ENCODE results near the gene GLIS1.

GLIS1 gene

DNA sequence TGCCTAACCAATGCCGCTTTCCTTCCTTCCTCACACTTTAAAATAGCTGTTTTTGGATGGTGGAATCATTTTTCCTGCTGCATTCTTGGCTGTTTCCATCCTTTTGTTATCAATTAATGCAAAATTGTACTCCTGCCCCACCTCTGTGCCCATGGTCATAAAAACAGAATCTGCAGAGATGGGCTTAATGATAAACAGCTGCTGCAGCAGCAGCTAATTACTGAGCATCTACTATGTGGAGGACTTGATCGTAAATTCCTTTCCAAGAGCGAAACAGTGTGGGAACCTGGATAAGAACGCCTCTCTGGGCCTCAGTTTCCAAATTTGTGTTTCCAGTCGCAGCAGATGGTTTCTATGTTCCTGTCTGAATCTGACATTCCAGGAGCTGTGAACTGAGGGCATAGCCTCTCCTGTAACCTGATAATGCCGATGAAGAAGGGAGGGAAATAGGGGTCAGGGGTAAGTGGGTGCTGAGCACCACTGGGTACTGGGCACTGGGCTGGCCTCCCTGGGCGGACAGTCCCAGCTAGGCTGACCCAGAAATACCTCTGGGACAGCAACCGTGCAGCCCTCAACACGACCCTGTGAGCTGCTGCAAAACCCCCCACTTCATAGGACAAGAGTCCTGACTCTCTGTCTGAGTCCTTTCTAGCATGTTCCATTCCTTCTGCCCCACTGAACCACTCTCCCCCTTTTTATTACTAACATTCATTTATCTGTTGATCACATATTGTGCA is 158.1 kb downstream of the GLIS1 start:
- DNase-seq (ENCODE audit: low read depth) = no peak

DNA sequence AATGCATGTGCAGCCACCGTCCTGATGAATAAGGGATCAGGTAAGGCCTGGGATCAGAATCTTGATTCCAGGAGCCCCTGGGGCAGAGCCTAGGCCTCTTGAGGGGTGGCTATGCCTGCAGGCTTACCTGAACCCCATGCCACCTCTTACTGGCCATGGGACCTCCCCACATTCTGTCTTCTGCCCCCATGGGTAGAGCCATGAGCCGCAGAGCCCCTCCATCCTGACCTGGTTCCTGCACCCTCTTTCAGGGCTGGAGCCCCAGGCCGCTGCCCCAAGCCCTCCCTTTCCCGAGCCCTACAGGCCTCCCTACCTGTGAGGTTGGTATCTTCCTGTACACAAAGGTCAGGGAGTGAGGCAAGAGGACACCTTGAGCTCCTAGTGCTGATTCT is 159.0 kb downstream of the GLIS1 start:
- no peak for DNase-seq (ENCODE audit: low read depth)

DNA sequence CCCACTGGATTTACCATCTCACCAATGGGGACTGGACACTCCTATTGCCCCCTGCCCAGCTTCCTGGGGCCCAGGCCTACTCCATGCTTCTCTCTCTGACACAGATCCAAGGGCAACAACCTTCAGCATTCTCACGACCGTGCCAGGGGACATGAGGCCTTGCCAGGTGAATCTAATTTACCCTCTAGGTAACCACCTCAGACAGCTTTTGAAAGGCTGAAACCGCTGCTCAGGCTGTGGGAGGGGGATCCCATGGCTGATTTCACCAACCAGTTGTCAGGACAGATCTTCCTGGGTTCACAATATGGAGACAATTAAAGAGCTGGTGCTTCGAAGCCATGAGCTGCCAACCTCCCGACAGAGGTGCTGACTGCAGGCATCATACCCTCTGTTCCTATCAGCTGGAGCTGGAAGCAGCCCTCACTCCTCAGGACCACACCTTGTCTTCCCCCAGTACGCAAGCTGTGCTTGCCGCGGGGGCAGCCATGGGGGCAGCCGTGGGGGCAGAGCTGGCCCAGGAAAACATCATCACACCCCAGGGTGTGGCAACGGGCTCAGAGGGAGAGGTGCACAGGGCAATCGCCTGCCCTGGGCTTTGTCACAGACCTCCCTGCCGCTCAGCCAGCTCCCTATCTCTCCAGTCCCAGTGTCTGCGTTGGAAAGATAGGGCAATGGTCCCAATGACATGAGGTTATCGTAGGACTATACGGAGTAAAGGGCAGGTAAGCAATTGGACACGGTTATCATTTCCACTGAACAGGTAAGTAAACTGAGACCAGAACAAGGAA is 159.5 kb downstream of the GLIS1 start:
- no peak for DNase-seq (ENCODE audit: low read depth)

DNA sequence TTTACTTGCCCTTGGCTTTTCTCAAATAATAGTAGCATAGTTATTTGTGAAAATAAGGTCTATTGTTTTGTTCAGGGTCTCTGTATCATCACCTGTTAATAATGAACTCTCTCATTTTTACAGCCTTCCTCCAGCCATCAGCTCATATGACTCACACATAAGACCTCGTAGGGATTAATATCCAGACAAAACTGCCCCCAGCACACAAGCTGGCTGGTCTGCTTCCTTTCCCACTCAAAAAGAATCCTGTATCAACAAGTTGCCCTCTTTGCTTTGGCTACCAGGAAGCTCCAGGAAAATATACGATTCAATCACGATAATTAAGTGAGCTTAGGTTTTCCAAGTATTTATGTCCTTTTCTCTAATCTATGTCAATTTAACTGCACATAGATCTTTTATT is 160.6 kb downstream of the GLIS1 start:
- no peak for DNase-seq (ENCODE audit: low read depth)

DNA sequence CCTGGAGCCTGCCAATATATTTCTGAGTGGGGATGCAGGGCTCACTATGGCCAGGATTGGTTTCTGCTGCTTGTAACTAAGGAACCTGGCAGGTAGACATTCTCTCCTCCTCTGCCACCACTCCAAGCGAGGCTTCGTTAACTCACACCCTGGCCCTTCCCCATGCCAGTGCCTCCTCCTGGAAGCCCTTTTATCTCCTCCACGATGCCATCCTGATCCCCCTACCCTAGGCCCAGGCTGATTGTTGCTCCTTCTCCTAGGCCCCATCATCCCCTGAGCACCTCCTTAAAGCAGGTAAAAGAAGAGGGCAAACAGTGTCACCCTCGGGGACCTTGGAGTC is 161.2 kb downstream of the GLIS1 start:
- DNase-seq (ENCODE audit: low read depth) = no peak

DNA sequence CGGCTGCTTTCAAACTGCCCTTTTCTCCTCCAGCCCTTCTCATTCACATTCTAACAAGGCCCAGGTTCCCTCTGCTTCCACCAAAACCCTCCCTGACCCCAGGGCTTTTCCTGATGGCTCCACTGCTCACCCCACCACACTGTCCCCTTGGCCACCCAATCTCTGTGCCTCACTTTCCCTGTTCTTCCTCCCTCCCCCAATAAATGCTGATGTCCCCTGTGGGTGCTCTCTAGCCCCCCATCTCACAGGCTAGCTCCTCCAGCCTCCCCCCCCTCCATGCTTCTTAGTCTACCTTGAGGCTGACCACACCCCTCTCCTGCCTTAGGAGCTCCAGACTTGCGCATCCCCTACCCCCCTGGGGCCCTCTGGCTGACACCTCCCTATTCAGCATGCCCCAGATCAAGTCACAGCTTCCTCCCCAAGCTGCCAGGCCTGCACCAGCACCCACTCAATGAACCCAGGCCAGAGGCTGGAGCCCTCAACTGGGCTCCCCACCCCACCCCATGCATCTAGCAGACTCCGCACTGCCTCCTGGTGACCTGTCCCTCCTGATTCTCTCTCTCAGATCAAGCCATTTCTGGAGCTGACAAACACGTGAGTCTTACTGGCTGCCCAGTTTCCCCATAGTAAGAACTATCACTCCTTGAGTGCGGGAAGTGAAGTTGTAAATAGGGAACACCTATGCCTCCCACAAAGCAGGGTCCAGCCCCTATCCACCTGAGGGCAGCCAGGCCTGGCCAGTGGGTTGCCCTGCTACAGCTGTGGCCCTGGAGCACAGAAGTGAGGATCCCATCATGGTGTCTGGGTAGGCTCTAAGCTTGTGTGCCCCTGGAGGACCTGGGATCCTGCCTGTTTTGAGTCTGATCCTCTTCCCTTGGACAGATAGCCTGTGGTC is 161.9 kb downstream of the GLIS1 start:
- no peak for DNase-seq (ENCODE audit: low read depth)

DNA sequence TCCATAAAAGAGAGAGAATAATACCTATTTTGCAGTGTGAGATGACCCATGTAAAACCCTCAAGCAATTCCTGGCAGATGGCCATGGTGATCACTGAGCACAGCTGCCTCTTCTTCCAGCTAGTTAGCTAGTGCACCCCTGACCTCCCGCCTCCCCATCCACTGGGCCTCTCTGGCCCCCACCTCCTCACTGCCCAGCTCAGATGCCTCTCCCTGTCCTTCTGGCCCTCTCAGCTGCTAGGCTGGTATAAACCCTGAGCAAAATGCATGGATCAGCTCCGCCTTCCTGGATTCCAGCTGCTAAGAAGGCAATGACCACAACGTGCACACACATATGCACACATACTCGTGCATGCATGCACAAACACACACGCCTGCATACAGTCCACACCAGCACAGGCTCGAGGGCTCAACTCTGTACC is 162.6 kb downstream of the GLIS1 start:
- no peak for DNase-seq (ENCODE audit: low read depth)

DNA sequence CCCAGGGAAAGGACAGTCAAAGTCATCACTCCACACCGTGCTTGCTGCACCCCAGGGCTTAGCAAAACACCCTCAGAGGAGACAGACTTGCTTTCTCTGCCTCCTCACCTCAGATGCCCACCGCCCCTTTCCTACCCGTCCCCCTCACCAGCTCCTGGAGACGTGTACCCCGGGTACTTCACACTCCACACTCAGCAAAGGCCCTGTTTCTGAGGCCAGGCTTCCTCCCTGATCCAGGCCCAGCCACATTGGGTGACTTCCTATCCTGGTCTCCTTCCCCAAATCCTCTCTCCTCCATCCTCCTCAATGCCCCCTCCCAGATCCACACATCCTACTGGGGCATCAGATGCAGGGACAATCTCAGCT is 163.0 kb downstream of the GLIS1 start:
- DNase-seq (ENCODE audit: low read depth) = no peak

DNA sequence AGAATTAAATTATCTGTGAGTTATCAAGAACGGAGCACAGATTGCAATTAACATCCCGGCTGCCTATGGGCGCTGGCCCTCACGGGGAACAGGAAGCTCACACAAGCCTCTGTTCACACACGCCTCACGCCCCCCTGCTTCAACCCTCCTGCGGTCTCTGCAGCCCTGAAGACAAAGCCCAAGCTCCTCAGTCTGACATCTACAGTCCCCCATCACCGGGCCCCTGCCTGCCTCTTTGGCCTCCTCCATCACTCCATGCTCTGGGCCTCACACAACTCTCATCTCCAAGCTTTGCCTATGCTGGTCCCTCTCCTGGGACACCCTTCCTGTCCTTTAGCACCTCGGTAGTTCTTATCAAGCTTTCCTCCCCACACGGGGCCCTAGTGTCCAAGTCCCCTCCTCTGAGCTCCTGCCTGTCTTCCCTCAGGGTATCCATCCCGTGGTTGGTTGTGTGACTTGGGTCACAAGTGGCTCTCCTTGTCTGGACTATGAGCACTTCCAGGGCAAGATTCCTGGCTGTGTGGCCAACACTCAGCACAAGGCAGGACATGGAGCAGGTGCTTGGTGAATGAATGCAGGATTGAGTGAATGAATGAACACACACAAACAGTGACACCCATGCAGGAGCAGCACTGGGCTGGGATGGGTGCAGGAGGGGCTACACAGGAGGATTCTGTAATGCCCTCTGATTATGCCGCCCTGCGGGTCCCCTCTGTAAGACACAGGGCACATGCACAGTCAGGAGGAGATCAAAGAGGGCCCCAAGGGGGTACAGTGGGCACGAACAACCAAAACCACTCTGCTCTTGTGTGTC is 163.6 kb downstream of the GLIS1 start:
- no peak for DNase-seq (ENCODE audit: low read depth)

DNA sequence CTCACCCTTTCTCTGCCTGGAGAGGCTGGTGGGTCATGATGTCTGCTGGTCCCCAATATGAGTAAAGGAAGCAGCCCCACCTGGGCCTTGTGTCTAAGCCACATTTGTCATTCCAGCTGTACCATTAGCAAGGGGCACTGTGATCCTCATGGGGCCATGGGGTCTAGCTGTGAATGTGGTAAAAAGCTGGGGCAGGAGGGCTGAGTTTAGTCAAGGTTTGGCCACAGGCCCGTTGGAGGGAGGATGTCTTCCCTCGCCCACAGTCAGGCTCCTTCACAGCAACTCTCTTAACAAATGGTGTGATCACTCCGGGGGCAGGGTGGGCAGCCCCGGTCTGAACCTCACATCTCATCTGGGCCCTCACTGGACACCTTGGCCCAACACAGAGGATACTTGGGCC is 164.3 kb downstream of the GLIS1 start:
- no peak for DNase-seq (ENCODE audit: low read depth)

DNA sequence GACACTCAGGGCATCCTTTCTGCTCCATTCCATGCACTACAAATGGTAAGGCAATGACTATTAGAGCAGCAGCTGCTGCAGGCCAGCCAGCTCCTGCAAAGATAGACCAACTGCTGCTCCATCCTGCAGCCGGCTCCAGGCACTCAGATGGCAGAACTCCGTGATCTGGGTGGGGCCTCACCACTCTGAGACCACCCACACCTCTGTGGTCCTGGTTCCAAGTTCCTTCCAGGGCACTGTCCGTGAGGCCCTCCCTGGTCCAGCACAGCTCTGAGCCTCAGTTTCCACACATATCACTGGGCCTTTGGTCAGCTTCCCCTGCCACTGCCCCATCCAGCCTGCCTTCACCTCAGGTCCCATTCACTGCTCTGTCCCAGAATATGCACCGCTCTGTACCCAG is 165.0 kb downstream of the GLIS1 start:
- DNase-seq (ENCODE audit: low read depth) = no peak

DNA sequence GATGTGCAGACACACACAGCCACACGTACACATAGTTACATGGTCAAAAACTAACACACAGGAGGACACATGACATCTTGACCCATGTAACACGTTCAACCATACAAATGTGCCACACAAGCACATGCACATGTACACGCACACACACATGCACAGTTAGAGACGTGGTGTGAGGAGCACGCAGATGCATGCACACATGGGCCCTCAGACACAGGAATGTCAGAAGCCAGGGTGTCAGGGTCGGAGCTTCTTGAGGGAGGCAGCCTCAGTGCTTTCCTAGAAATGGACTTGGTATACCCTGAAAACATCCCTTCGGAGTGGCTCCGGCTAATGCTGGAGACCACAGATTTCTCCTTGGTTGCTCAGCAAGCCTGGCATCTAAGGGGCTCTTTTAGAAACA is 165.4 kb downstream of the GLIS1 start:
- DNase-seq (ENCODE audit: low read depth) = no peak

DNA sequence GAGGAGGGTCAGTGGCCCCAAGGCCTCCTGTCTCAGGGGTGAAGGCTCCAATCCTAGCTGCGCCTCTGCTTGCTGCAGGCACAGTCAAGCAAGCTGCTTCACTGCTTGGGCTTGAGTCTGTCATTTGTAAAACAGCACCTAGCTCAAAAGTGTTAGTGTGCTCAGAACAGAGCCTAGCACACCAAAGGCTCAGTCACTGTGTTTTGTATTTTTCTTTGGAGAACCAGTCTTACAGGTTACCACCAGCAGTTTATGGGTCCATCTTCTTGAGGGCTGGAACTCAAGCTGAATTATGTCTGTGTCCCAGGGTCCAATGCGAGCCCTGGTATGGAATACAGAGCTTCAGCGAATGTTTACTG is 166.2 kb downstream of the GLIS1 start:
- DNase-seq (ENCODE audit: low read depth) = no peak

DNA sequence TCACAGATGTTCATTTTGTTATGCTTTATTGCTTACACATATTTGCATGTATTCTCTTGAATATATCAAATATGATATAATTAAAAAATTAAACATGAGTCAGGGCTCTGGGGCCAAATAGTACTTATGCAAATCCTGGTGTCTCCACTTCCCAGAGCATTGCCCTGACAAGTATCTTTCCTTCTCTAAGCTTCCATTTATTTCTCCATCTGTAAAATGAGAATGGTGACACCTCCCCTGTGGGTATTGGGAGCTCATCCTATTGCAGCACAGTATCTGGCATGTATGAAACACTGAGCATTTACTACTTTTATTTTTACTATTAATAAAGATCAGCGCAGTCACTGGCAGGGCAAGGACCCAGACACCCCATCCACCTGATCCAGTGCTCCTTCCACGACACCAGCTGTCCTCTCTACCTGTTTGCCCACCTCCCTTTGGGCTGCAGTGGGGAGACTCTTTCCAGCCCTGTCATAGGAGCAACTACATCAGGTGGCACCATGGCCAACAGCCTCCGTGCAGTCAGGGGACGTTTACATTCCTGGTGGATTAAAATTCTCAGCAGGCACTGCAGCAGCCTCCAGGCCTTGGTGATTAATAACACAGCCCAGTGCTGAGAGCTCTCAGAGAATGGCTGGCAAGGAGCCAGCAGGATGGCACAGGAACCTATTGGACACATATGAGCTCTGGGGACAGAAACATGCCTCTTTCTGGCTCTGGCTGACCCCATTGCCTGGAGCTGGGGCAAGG is 166.7 kb downstream of the GLIS1 start:
- DNase-seq (ENCODE audit: low read depth) = no peak

DNA sequence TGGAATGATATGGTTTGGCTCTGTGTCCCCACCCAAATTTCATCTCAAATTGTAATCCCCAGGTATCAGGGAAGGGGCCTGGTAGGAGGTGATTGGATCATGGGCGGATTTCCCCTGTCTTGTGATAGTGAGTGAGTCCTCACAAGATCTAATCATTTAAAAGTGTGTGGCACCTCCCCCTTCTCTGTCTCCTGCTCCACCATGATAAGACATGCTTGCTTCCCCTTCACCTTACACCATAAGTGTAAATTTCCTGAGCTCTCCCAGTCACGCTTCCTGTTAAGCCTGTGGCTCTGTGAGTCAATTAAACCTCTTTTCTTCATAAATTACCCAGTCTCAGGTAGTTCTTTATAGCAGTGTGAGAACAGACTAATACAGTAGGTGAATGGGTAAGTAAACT is 170.4 kb downstream of the GLIS1 start:
- no peak for DNase-seq (ENCODE audit: low read depth)

DNA sequence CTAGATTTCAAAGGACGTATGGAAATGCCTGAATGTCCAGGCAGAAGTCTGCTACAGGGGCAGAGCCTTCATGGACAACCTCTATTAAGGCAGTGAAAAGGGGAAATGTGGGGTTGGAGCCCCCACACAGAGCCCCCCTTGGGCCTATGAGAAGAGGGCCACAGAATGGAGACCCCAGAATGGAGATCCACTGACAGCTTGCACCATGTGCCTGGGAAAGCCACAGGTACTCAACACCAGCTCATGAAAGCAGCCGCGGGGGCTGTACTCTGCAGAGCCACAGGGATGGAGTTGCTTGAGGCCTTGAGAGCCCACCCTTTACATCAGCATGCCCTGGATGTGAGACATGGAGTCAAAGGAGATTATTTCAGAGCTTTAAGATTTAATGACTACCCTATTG is 171.1 kb downstream of the GLIS1 start:
- DNase-seq (ENCODE audit: low read depth) = no peak

DNA sequence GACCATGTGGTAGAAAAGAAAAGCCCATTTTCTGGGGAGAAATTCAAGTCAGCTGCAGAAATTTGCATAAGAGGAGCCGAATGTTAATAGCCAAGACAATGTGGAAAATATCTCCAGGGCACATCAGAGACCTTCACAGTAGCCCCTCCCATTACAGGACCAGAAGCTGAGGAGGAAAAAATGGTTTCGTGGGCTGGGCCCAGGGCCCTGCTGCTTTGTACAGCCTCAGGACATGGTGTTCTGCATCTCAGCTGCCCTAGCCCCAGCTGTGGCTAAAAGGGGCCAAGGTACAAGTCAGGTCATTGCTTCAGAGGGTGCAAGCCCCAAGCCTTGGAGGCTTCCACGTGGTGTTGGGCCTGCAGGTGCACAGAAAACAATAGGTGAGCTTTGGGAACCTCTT is 171.5 kb downstream of the GLIS1 start:
- no peak for DNase-seq (ENCODE audit: low read depth)

DNA sequence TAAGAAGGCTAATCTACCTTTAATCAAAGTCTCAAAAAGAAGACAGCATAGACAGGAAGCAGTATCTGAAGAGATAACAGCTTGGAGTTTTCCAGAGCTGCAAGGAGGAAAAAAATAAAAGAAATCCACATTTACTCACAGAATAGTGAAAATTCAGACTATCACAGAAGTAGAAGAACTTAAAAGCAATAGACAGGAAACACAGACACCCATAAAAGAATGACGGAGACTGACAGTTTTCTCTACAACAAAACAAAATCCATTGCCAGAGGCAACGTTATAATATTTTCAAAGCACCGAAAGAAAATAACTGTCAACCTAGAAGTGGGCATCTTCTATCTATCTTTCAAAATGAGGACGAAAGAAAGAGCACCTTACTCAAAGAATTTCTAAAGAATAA is 175.4 kb downstream of the GLIS1 start:
- DNase-seq (ENCODE audit: low read depth) = no peak

DNA sequence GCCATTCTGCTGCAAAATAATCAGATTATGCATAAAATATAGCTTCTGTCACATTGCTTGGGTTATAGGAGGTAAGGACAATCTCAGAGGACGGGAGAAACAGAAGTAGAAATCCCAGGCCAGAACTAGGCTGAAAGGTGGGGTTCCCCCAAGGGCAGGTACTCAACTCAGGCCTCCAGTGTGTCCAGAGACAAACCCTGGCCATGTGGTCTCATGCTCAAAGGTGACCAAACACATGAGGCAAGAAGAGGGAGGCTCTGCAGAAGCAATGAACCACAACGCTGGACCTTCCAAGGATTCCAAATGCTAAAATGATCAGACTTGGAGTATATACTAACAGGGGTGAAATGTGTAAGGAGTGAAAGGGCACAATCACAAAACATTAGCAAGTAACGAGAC is 176.0 kb downstream of the GLIS1 start:
- DNase-seq (ENCODE audit: low read depth) = no peak

DNA sequence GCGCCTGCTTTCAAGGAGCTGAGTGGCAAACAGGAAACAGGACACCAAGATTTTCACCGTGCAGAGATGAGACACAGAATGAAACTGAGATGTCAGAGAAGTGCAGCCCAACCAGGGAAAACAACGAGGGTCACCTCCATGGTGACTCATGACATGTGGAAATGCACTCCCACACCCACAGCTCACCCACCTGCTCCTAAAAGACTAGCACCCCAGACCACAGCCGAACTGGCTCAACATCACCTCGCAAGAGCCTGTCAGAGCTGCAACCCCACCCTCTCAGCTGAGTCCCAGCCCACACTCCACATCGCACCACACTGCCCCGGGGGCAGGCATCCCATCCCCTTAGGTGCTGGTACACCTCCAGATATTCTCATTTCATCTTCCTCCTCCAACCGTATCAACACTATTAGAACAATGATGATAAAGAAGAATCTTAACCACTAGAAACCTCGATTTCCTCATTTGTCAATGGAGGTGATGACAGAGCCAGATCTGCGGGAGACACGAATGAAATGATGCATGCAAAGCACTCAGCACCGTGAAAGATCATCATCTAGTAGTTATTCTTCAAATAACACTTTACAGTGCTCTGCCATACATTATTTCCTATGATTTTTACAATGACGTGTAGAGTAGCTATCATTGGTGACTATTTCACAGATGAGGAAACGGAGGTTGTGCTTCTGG is 176.5 kb downstream of the GLIS1 start:
- no peak for DNase-seq (ENCODE audit: low read depth)
